SK-N-MC (cell line): ENCODE measurements around the gene CD99.

Experiments
- FOXP2 ChIP-seq: optimal IDR thresholded peaks from 2 replicates; pipeline ENCODE3; 2011; ENCODE audit warnings: mild to moderate bottlenecking, moderate library complexity; ENCODE audit not compliant: insufficient read depth; ENCODE audit errors: extremely low read length, control extremely low read depth
- POLR2AphosphoS5 ChIP-seq: IDR thresholded peaks from 2 replicates; pipeline ENCODE4 v1.6.1; 2012; ENCODE audit warnings: mild to moderate bottlenecking, low read depth, low read length, borderline replicate concordance

DNA sequence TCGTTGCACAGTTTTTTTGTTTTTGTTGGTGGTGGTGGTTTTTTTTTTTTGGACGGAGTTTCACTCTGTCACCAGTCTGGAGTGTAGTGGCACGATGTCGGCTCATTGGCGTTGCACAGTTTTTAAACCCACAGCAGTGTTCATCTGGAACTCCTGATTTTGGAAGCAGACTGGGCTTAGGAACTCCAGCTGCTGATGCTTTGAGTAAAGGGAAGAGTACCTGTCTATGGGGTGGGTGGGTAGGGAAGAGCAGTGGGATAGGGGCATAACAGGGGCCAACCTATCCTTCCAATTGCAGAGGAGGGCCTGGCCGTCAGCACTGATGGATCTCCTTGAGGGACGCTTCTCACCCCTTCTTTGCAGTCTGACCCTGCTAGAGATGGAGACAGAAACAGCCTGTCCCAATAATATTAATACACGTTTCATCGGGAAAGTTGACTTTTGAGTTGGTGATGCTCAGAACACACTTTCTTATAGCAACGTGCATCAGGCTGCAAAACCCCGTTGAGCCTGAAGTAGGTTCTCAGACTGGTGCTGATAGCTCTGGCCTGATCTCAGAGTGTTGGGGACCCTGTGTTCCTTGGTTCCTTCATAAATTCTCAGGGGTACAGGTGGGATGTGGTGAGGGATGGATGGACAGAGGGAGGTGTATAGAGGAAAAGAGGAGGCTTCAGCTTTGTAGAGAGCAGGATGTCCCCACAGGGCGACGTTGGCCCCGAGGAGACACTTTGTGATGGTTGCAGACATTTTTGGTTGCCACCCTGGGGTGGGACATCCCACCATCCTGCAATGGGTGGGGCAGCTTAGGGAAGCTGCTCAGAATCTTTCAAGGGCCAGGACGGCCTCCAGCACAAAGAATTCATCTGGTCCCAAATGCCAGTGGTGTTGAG, 2.3 kb downstream of the CD99 start:
- TF ChIP-seq POLR2AphosphoS5: no peak
- TF ChIP-seq FOXP2: no peak
